GM12878 (cell line): ENCODE results near the gene WDR18. TPM values are rescaled to one million over a fixed set of nuclear protein-coding genes. Genes with fewer than 3 reads are reported as not detected.

Source experiments
- ASH2L ChIP-seq: fragments of 300-600, 200-600 bp; sonication (generic); IDR thresholded peaks from 2 replicates; pipeline ENCODE4 v1.6.1; 2017; ENCODE audit warnings: low read depth, mild to moderate bottlenecking, borderline replicate concordance
- CBX3 ChIP-seq: fragments of 200-600 bp; sonication (generic); IDR thresholded peaks from 2 replicates; pipeline ENCODE4 v1.6.1; 2016; ENCODE audit warnings: low read depth, borderline replicate concordance
- CBX5 ChIP-seq: sonication (generic); IDR thresholded peaks from 2 replicates; pipeline ENCODE4 v1.6.1; 2016; ENCODE audit warnings: low read depth, moderate library complexity, mild to moderate bottlenecking, inconsistent platforms
- CREM ChIP-seq: IDR thresholded peaks from 2 replicates; pipeline ENCODE4 v1.6.1; 2014; ENCODE audit warnings: antibody characterized with exemption, low read depth
- EZH2 ChIP-seq: IDR thresholded peaks from 2 replicates; pipeline ENCODE4 v1.6.1; 2012; ENCODE audit warnings: low read depth, mild to moderate bottlenecking, control low read depth, inconsistent platforms, low read length, borderline replicate concordance; ENCODE audit not compliant: control insufficient read depth
- FOS ChIP-seq: IDR thresholded peaks from 3 replicates; pipeline ENCODE4 v1.6.1; 2011; ENCODE audit warnings: borderline replicate concordance; ENCODE audit not compliant: insufficient read length; ENCODE audit errors: extremely low read depth
- FOXM1 ChIP-seq: IDR thresholded peaks from 2 replicates; pipeline ENCODE4 v1.6.1; 2012; ENCODE audit warnings: low read depth, mild to moderate bottlenecking, inconsistent platforms, low read length, moderate library complexity
- IRF3 ChIP-seq: fragments of 450-650 bp; IDR thresholded peaks from 2 replicates; pipeline ENCODE4 v1.6.1; 2014; ENCODE audit warnings: mild to moderate bottlenecking
- KDM1A ChIP-seq: fragments of 200-600 bp; sonication (generic); IDR thresholded peaks from 2 replicates; pipeline ENCODE4 v1.6.1; 2016; ENCODE audit warnings: borderline replicate concordance
- KLF5 ChIP-seq: fragments of 450-650 bp; IDR thresholded peaks from 2 replicates; pipeline ENCODE4 v1.6.1; 2014; ENCODE audit warnings: mild to moderate bottlenecking; ENCODE audit not compliant: partially characterized antibody
- LARP7 ChIP-seq: fragments of 450-650 bp; IDR thresholded peaks from 2 replicates; pipeline ENCODE4 v1.6.1; 2017; ENCODE audit warnings: mild to moderate bottlenecking
- MEF2B ChIP-seq: fragments of 450-650 bp; IDR thresholded peaks from 2 replicates; pipeline ENCODE4 v1.6.1; 2018; ENCODE audit warnings: mild to moderate bottlenecking, moderate library complexity; ENCODE audit not compliant: partially characterized antibody, poor library complexity, severe bottlenecking
- MXI1 ChIP-seq: fragments of 150-350 bp; IDR thresholded peaks from 2 replicates; pipeline ENCODE4 v1.6.1; 2011; ENCODE audit warnings: low read depth, mild to moderate bottlenecking, inconsistent platforms, low read length, improper control_type of control experiment
- MYC ChIP-seq: IDR thresholded peaks from 2 replicates; pipeline ENCODE4 v1.6.1; 2011; ENCODE audit warnings: mild to moderate bottlenecking, low read length, moderate library complexity, inconsistent platforms; ENCODE audit not compliant: insufficient read depth, insufficient replicate concordance, insufficient read length, severe bottlenecking
- NR2C1 ChIP-seq: fragments of 450-650 bp; IDR thresholded peaks from 2 replicates; pipeline ENCODE4 v1.6.1; 2017; ENCODE audit warnings: antibody characterized with exemption, mild to moderate bottlenecking, moderate library complexity
- RCOR1 ChIP-seq: conservative IDR thresholded peaks from 2 replicates; pipeline ENCODE4 v1.6.1; 2012; ENCODE audit warnings: low read depth, low read length, improper control_type of control experiment
- RUNX3 ChIP-seq: IDR thresholded peaks from 2 replicates; pipeline ENCODE4 v1.6.1; 2012; ENCODE audit warnings: low read length, inconsistent platforms
- SIN3A ChIP-seq: IDR thresholded peaks from 2 replicates; pipeline ENCODE4 v1.6.1; 2012; ENCODE audit warnings: low read depth, low read length, improper control_type of control experiment
- SREBF1 ChIP-seq: IDR thresholded peaks from 2 replicates; pipeline ENCODE4 v1.6.1; 2012; ENCODE audit warnings: mild to moderate bottlenecking, low read length
- SRF ChIP-seq, 2 experiments: IDR thresholded peaks; 2 replicates each; pipeline ENCODE4 v1.6.1; 2011; ENCODE audit warnings: low read depth in 2 of 2, low read length in 2 of 2, mild to moderate bottlenecking in 1 of 2, moderate library complexity in 1 of 2
- SUPT20H ChIP-seq: IDR thresholded peaks from 2 replicates; pipeline ENCODE4 v1.6.1; 2011; ENCODE audit warnings: low read depth, mild to moderate bottlenecking, low read length, moderate library complexity, borderline replicate concordance; ENCODE audit not compliant: control insufficient read depth
- YBX1 ChIP-seq: fragments of 450-650 bp; IDR thresholded peaks from 2 replicates; pipeline ENCODE4 v1.6.1; 2016; ENCODE audit warnings: antibody characterized with exemption
- ZBTB33 ChIP-seq: fragments of 450-650 bp; IDR thresholded peaks from 2 replicates; pipeline ENCODE4 v1.6.1; 2017; ENCODE audit warnings: mild to moderate bottlenecking
- ZNF274 ChIP-seq: IDR thresholded peaks from one replicate; pipeline ENCODE4 v1.8.0; 2011; ENCODE audit not compliant: insufficient read length, insufficient read depth
- ZNF687 ChIP-seq: fragments of 450-650 bp; IDR thresholded peaks from 2 replicates; pipeline ENCODE4 v1.6.1; 2017; ENCODE audit warnings: mild to moderate bottlenecking, moderate library complexity
- polyA plus RNA-seq, 11 experiments: library from polyadenylated mRNA; depleted of rRNA in 4 of 11; unstranded in 6 of 11; stranded (reverse) in 5 of 11; fragments of >200 nt; fragmentation: Nextera tagmentation in 4 of 11; fragmentation: Illumina TruSeq in 1 of 11; extraction: Ambion mirVana in 4 of 11; extraction: Trizol in 1 of 11; gene quantifications; 1 replicate in 1 of 11; 2 replicates in 10 of 11; pipeline versions ENCODE4 v1.2.1 to v1.2.3, GENCODE V29; 2011 to 2016; ENCODE audit warnings: inconsistent platforms in 2 of 11, missing spikeins in 2 of 11, low read depth in 1 of 11
- total RNA-seq, 4 experiments: library from RNA; depleted of rRNA in 3 of 4; stranded (reverse); fragments of >200 nt in 3 of 4; fragmentation: Illumina TruSeq in 1 of 4; extraction: Trizol in 1 of 4; gene quantifications; 2 replicates each; pipeline versions ENCODE4 v1.2.1 to v1.2.3, GENCODE V29; 2013 to 2021

WDR18 gene
- total and polyA plus RNA-seq, 10 of the 15 experiments (the other 5 are each of a cell fraction or from before 2014, with no cell fraction given): 3.0 to 206 (median 62.3) TPM

GRCh38 chr19:947090-947706 is 36.9 kb upstream of the WDR18 start (continued):
- TF ChIP-seq FOXM1 (no peak), ZNF687 (no peak; the same call in 1 of the 2 replicates), ZBTB33 (0 out of 2 replicates have a peak, but pooled peaks have one; percentile 31), CBX3 (no peak), SUPT20H (no peak), SRF (IDR thresholded peaks at IDR 0.05; ENCODE audit: low read depth in 2 of 2, low read length in 2 of 2) (peak in 1 of 2 experiments; percentile 13; a peak in 1 of 4 replicates), SREBF1 (no peak), RUNX3 (no peak), EZH2 (no peak), MXI1 (no peak), KDM1A (no peak), MEF2B (no peak), RCOR1 (peak; percentile 23), ASH2L (peak; percentile 54; the same call in 1 of the 2 replicates), KLF5 (no peak), LARP7 (peak; percentile 79; the same call in 1 of the 2 replicates), CREM (peak; percentile 91), SIN3A (no peak; the same call in 1 of the 2 replicates), YBX1 (no peak), FOS (no peak), IRF3 (no peak), NR2C1 (no peak), ZNF274 (no peak), MYC (no peak), CBX5 (no peak; the same call in 1 of the 2 replicates)
